ENCODE results near the gene PARD3B.

The PARD3B gene

GRCh38 chr2:204763974-204764703, 218.9 kb downstream of the PARD3B start:
- H2AFZ ChIP-seq (ENCODE audit: low read length), result no peak overlapping the region
- no peak overlapping the region for H3K4me3 ChIP-seq (ENCODE audit: low read length)
- no peak overlapping the region for H3K27ac ChIP-seq (ENCODE audit: low read length)
- no peak for TF ChIP-seq EZH2 (optimal IDR thresholded peaks at IDR 0.05; ENCODE audit: low read depth, low read length)
- TF ChIP-seq EZH2phosphoT487 (IDR thresholded peaks at IDR 0.05; ENCODE audit: low read length), result no peak
- no peak for TF ChIP-seq CTCF (IDR thresholded peaks at IDR 0.05; ENCODE audit: low read length)
- no peak for DNase-seq
- no peaks in the 10 kb centered on the region for H3K4me1 ChIP-seq (ENCODE audit: low read length)
- H3K27me3 ChIP-seq (replicated peaks; ENCODE audit: insufficient read depth, low read length), result no peaks in the 10 kb centered on the region
- H3K9me3 ChIP-seq (replicated peaks; ENCODE audit: insufficient read depth, low read length), result no peaks in the 10 kb centered on the region
- H3F3A ChIP-seq (ENCODE audit: insufficient read depth, low read length), result no peaks in the 10 kb centered on the region
- H3K4me2 ChIP-seq (ENCODE audit: low read depth, low read length), result no peak overlapping the region
- H3K79me2 ChIP-seq (ENCODE audit: low read length), result no peaks in the 10 kb centered on the region
- no peaks in the 10 kb centered on the region; the same call in 1 of the 2 replicates for H3K9me2 ChIP-seq (replicated peaks; ENCODE audit: insufficient read depth, low read length)
- H3K9ac ChIP-seq (ENCODE audit: low read length), result no peak overlapping the region
- H4K20me1 ChIP-seq (ENCODE audit: insufficient read depth, low read length), result no peaks in the 10 kb centered on the region
- no peaks in the 10 kb centered on the region for H3K36me3 ChIP-seq (replicated peaks; ENCODE audit: insufficient read depth, low read length)

- no peak for TF ChIP-seq CTCF (IDR thresholded peaks at IDR 0.05; ENCODE audit: low read length)
- TF ChIP-seq EZH2 (optimal IDR thresholded peaks at IDR 0.05; ENCODE audit: low read depth, low read length), result no peak
- TF ChIP-seq EZH2phosphoT487 (IDR thresholded peaks at IDR 0.05; ENCODE audit: low read length), result no peak
- Histone ChIP-seq H3K9ac (ENCODE audit: low read length) (no peak overlapping the region), H3K79me2 (ENCODE audit: low read length) (no peaks in the 10 kb centered on the region), H3K27ac (ENCODE audit: low read length) (no peak overlapping the region), H3K27me3 (replicated peaks; ENCODE audit: insufficient read depth, low read length) (no peaks in the 10 kb centered on the region), H3K4me1 (ENCODE audit: low read length) (no peaks in the 10 kb centered on the region), H3K4me3 (ENCODE audit: low read length) (no peak overlapping the region), H3K4me2 (ENCODE audit: low read depth, low read length) (no peak overlapping the region), H3F3A (ENCODE audit: insufficient read depth, low read length) (no peaks in the 10 kb centered on the region), H2AFZ (ENCODE audit: low read length) (no peak overlapping the region), H3K9me3 (replicated peaks; ENCODE audit: insufficient read depth, low read length) (no peaks in the 10 kb centered on the region), H3K36me3 (replicated peaks; ENCODE audit: insufficient read depth, low read length) (no peaks in the 10 kb centered on the region), H3K9me2 (replicated peaks; ENCODE audit: insufficient read depth, low read length) (no peaks in the 10 kb centered on the region), H4K20me1 (ENCODE audit: insufficient read depth, low read length) (no peaks in the 10 kb centered on the region)
- DNase-seq, result no peak
Measured at GRCh38 chr2:204770735-204771134, 225.5 kb downstream of the PARD3B start.

- H4K20me1 ChIP-seq (ENCODE audit: insufficient read depth, low read length), result no peaks in the 10 kb centered on the region
- H3K9ac ChIP-seq (ENCODE audit: low read length), result no peak overlapping the region
- no peak overlapping the region for H2AFZ ChIP-seq (ENCODE audit: low read length)
- H3F3A ChIP-seq (ENCODE audit: insufficient read depth, low read length), result no peaks in the 10 kb centered on the region
- no peaks in the 10 kb centered on the region for H3K9me3 ChIP-seq (replicated peaks; ENCODE audit: insufficient read depth, low read length)
- H3K36me3 ChIP-seq (replicated peaks; ENCODE audit: insufficient read depth, low read length), result no peaks in the 10 kb centered on the region
- no peaks in the 10 kb centered on the region for H3K9me2 ChIP-seq (replicated peaks; ENCODE audit: insufficient read depth, low read length)
- H3K4me3 ChIP-seq (ENCODE audit: low read length), result no peak overlapping the region
- H3K79me2 ChIP-seq (ENCODE audit: low read length), result no peaks in the 10 kb centered on the region
- DNase-seq, result no peak
- H3K4me1 ChIP-seq (ENCODE audit: low read length), result no peaks in the 10 kb centered on the region
- H3K4me2 ChIP-seq (ENCODE audit: low read depth, low read length), result no peak overlapping the region
- H3K27ac ChIP-seq (ENCODE audit: low read length), result no peak overlapping the region
- H3K27me3 ChIP-seq (replicated peaks; ENCODE audit: insufficient read depth, low read length), result no peaks in the 10 kb centered on the region
- no peak for TF ChIP-seq EZH2phosphoT487 (IDR thresholded peaks at IDR 0.05; ENCODE audit: low read length)
- TF ChIP-seq CTCF (IDR thresholded peaks at IDR 0.05; ENCODE audit: low read length), result no peak
- no peak for TF ChIP-seq EZH2 (optimal IDR thresholded peaks at IDR 0.05; ENCODE audit: low read depth, low read length)
Measured at GRCh38 chr2:204771721-204772120, 226.4 kb downstream of the PARD3B start.

All from MM.1S (cell line).